ENCODE data around the gene HYAL1.
A peak's percentile ranks its signal among the peaks of the same experiment; 100 is the strongest.

The HYAL1 gene

DNA sequence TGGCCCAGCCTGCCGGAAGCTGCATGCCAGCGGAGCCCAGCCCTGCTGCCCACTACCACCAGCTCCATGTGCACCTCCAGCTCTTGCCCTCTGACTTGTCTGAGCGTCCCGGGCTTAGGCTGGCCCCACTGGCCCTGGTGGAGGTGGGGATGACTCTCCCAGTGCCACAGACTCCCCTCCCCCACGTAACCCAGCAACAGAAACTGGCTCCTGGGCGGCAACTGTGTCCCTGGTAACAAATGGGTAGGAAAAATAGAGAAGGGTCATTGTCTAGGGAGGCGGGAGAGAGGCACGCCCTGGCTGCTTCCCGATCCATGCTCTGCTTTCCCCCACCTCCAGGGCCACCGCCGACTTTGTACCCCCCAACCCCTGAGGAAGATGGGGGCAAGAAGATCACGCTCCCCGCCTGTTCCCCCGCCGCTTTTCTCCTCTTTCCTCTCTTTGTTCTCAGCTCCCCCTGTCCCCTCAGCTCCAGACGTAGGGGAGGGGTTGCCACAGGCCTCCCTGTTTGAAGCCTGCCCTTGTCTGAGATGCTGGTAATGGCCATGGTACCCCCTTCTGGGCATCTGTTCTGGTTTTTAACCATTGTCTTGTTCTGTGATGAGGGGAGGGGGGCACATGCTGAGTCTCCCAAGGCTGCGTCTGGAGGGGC lies 45.2 kb downstream of the HYAL1 start:
- no peaks in the 10 kb centered on the region; the same call in 1 of the 2 replicates for H3K4me1 ChIP-seq (ENCODE audit: control insufficient read depth, insufficient read depth, low read length)
- TF ChIP-seq ZNF214 (tag by site-specific recombination; IDR thresholded peaks at IDR 0.05; ENCODE audit: borderline replicate concordance) (no peak), ZNF175 (tag by site-specific recombination; IDR thresholded peaks at IDR 0.05) (no peak), SP3 (tag by site-specific recombination; IDR thresholded peaks at IDR 0.05) (no peak), ZBTB20 (tag by site-specific recombination; IDR thresholded peaks at IDR 0.05) (0 out of 2 replicates have a peak, but pooled peaks have one; percentile 35), ZNF416 (tag by site-specific recombination; IDR thresholded peaks at IDR 0.05) (no peak), ZNF423 (tag by site-specific recombination; IDR thresholded peaks at IDR 0.05) (no peak), SP2 (tag by site-specific recombination; IDR thresholded peaks at IDR 0.05) (0 out of 2 replicates have a peak, but pooled peaks have one; percentile 12)
- TF ChIP-seq, protein P1, sequence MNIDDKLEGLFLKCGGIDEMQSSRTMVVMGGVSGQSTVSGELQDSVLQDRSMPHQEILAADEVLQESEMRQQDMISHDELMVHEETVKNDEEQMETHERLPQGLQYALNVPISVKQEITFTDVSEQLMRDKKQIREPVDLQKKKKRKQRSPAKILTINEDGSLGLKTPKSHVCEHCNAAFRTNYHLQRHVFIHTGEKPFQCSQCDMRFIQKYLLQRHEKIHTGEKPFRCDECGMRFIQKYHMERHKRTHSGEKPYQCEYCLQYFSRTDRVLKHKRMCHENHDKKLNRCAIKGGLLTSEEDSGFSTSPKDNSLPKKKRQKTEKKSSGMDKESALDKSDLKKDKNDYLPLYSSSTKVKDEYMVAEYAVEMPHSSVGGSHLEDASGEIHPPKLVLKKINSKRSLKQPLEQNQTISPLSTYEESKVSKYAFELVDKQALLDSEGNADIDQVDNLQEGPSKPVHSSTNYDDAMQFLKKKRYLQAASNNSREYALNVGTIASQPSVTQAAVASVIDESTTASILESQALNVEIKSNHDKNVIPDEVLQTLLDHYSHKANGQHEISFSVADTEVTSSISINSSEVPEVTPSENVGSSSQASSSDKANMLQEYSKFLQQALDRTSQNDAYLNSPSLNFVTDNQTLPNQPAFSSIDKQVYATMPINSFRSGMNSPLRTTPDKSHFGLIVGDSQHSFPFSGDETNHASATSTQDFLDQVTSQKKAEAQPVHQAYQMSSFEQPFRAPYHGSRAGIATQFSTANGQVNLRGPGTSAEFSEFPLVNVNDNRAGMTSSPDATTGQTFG (tag by site-specific recombination; IDR thresholded peaks at IDR 0.05; ENCODE audit: borderline replicate concordance), result no peak
- TF ChIP-seq, protein P2, sequence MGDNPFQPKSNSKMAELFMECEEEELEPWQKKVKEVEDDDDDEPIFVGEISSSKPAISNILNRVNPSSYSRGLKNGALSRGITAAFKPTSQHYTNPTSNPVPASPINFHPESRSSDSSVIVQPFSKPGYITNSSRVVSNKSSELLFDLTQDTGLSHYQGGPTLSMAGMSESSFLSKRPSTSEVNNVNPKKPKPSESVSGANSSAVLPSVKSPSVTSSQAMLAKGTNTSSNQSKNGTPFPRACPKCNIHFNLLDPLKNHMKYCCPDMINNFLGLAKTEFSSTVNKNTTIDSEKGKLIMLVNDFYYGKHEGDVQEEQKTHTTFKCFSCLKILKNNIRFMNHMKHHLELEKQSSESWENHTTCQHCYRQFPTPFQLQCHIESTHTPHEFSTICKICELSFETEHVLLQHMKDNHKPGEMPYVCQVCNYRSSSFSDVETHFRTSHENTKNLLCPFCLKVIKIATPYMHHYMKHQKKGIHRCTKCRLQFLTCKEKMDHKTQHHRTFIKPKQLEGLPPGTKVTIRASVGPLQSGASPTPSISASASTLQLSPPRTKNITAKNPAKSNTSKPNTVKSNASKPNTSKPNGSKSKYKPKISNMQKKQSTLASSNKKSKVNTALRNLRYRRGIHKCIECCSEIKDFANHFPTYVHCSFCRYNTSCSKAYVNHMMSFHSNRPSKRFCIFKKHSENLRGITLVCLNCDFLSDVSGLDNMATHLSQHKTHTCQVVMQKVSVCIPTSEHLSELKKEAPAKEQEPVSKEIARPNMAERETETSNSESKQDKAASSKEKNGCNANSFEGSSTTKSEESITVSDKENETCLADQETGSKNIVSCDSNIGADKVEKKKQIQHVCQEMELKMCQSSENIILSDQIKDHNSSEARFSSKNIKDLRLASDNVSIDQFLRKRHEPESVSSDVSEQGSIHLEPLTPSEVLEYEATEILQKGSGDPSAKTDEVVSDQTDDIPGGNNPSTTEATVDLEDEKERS (tag by site-specific recombination; IDR thresholded peaks at IDR 0.05), result no peak
- CTCF ChIA-PET, result interaction anchor here (0.8 to 3.9 kb wide), 3 partner anchors 11 to 68 kb away, joined by 3 to 49 read pairs (median 3); no protein-coding TSS in a partner anchor
- H3K27ac ChIP-seq (ENCODE audit: extremely low read depth, low read depth, low read length), result no peak overlapping the region
- POLR2A ChIA-PET, result interaction anchor here (0.6 kb wide), 2 partner anchors 22 to 41 kb away, joined by 4 read pairs; no protein-coding TSS in a partner anchor
- H3K4me3 ChIP-seq (ENCODE audit: low read depth, low read length), result no peak overlapping the region
- peaks cover 5 to 32% of the 10 kb centered on the region in 2 experiments for H3K36me3 ChIP-seq (ENCODE audit: control insufficient read depth in 2 of 2, insufficient read depth in 1 of 2, low read length in 2 of 2)
- no peaks in the 10 kb centered on the region for H3K9me3 ChIP-seq (ENCODE audit: control insufficient read depth, insufficient read depth, low read depth, low read length)

DNA sequence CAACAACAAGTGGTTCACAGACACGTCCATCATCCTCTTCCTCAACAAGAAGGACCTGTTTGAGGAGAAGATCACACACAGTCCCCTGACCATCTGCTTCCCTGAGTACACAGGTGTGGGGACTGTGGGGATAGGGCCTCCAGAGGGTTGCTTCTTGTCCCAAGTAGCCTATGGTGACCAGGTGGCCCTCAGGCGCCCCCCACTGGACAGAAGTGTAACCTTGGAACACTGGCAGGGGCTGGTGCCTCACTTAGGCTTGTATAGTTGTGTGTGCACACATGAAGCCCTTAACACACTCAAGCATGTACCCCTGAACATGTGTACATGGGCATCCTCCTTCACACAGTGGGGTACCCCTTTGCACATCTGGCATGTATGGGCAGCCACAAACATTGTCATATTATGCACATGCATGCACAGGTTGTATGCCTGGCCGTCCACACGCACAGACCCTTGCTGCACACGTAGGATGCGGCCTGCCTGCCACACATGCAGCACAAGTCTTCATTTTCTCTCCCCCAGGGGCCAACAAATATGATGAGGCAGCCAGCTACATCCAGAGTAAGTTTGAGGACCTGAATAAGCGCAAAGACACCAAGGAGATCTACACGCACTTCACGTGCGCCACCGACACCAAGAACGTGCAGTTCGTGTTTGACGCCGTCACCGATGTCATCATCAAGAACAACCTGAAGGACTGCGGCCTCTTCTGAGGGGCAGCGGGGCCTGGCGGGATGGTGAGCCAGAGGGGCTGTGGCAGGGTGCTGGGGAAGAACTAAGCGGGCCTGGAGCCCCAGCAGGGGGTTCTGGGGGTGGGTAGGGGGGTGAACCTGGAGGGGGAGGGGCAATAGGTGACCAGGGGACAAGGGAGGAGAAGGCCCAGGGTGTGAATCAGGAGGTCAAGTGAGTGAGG lies 46.1 kb downstream of the HYAL1 start:
- H3K4me3 ChIP-seq (ENCODE audit: low read depth, low read length), result no peak overlapping the region
- H3K36me3 ChIP-seq (ENCODE audit: control insufficient read depth in 2 of 2, insufficient read depth in 1 of 2, low read length in 2 of 2), result peaks cover 5 to 39% of the 10 kb centered on the region in 2 experiments
- no peaks in the 10 kb centered on the region for H3K9me3 ChIP-seq (ENCODE audit: control insufficient read depth, insufficient read depth, low read depth, low read length)
- H3K4me1 ChIP-seq (ENCODE audit: control insufficient read depth, insufficient read depth, low read length), result no peaks in the 10 kb centered on the region; the same call in 1 of the 2 replicates
- ChIA-PET CTCF (interaction anchor here (0.6 to 2.5 kb wide), 7 partner anchors 10 to 1074 kb away, joined by 3 to 20 read pairs (median 3); no protein-coding TSS in a partner anchor), POLR2A (no interaction called here)
- no peak overlapping the region for H3K27ac ChIP-seq (ENCODE audit: extremely low read depth, low read depth, low read length)
- no peak for TF ChIP-seq MYNN (tag by site-specific recombination; IDR thresholded peaks at IDR 0.05; ENCODE audit: borderline replicate concordance)
- TF ChIP-seq ZNF596 (tag by site-specific recombination; IDR thresholded peaks at IDR 0.05), result no peak
- TF ChIP-seq ZBTB20 (tag by site-specific recombination; IDR thresholded peaks at IDR 0.05), result 0 out of 2 replicates have a peak, but pooled peaks have one; percentile 31
- 0 out of 2 replicates have a peak, but pooled peaks have one; percentile 36 for TF ChIP-seq SCRT1 (tag by site-specific recombination; IDR thresholded peaks at IDR 0.05; ENCODE audit: borderline replicate concordance)
- TF ChIP-seq, protein P3, sequence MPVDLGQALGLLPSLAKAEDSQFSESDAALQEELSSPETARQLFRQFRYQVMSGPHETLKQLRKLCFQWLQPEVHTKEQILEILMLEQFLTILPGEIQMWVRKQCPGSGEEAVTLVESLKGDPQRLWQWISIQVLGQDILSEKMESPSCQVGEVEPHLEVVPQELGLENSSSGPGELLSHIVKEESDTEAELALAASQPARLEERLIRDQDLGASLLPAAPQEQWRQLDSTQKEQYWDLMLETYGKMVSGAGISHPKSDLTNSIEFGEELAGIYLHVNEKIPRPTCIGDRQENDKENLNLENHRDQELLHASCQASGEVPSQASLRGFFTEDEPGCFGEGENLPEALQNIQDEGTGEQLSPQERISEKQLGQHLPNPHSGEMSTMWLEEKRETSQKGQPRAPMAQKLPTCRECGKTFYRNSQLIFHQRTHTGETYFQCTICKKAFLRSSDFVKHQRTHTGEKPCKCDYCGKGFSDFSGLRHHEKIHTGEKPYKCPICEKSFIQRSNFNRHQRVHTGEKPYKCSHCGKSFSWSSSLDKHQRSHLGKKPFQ (tag by site-specific recombination; IDR thresholded peaks at IDR 0.05), result no peak
- peak; percentile 80 for TF ChIP-seq SCRT2 (tag by site-specific recombination; IDR thresholded peaks at IDR 0.05)
- TF ChIP-seq, protein P4, sequence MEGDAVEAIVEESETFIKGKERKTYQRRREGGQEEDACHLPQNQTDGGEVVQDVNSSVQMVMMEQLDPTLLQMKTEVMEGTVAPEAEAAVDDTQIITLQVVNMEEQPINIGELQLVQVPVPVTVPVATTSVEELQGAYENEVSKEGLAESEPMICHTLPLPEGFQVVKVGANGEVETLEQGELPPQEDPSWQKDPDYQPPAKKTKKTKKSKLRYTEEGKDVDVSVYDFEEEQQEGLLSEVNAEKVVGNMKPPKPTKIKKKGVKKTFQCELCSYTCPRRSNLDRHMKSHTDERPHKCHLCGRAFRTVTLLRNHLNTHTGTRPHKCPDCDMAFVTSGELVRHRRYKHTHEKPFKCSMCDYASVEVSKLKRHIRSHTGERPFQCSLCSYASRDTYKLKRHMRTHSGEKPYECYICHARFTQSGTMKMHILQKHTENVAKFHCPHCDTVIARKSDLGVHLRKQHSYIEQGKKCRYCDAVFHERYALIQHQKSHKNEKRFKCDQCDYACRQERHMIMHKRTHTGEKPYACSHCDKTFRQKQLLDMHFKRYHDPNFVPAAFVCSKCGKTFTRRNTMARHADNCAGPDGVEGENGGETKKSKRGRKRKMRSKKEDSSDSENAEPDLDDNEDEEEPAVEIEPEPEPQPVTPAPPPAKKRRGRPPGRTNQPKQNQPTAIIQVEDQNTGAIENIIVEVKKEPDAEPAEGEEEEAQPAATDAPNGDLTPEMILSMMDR (tag by site-specific recombination; IDR thresholded peaks at IDR 0.05), result peak; percentile 49; the same call in 1 of the 2 replicates
- TF ChIP-seq PRDM1 (tag by site-specific recombination; IDR thresholded peaks at IDR 0.05), result no peak
- TF ChIP-seq SP2 (tag by site-specific recombination; IDR thresholded peaks at IDR 0.05), result no peak
- no peak for TF ChIP-seq ZNF544 (tag by site-specific recombination; IDR thresholded peaks at IDR 0.05)
- peak; percentile 34 for TF ChIP-seq ZNF654 (tag by site-specific recombination; IDR thresholded peaks at IDR 0.05; ENCODE audit: low read depth)
